Upper lobe of right lung (tissue), 1 donor: Measurements from ENCODE around the gene NUDT10. TPM values are rescaled to one million over a fixed set of nuclear protein-coding genes. Genes with fewer than 3 reads are reported as not detected.

Experiments
- ATAC-seq: fragments of 200-7000 bp; cut with Tn5 transposase; one replicate; pipeline ENCODE4 v1.9.1; 2020; ENCODE audit warnings: mild to moderate bottlenecking, moderate library complexity
- DNase-seq: peaks from one replicate; pipeline ENCODE4 v3.0.0-alpha.2; 2020
- H3K27ac ChIP-seq: fragments of 200-600 bp; one replicate; pipeline ENCODE4 v1.8.0; 2022
- H3K27me3 ChIP-seq: fragments of 200-600 bp; one replicate; pipeline ENCODE4 v1.8.0; 2022; ENCODE audit warnings: mild to moderate bottlenecking
- H3K36me3 ChIP-seq: fragments of 200-600 bp; one replicate; pipeline ENCODE4 v1.8.0; 2022
- H3K4me1 ChIP-seq: fragments of 200-600 bp; one replicate; pipeline ENCODE4 v1.8.0; 2022
- H3K4me3 ChIP-seq: fragments of 200-600 bp; one replicate; pipeline ENCODE4 v1.8.0; 2022; ENCODE audit warnings: mild to moderate bottlenecking
- H3K9me3 ChIP-seq: fragments of 200-600 bp; one replicate; pipeline ENCODE4 v1.8.0; 2022
- CTCF ChIP-seq: fragments of 200-600 bp; IDR thresholded peaks from one replicate; pipeline ENCODE4 v1.8.0; 2022; ENCODE audit warnings: antibody characterized with exemption
- intact Hi-C: fragments of 100-400 bp; cut with DNase I; formaldehyde crosslinking; loops from one replicate; pipeline ENCODE4 v1.11.0; 2022
- total RNA-seq: library from RNA; stranded (reverse); fragmentation: NEBNext Ultra II Directional; extraction: Animal tissue kit (Norgen Biotek cat#: 25700); gene quantifications from one replicate; pipeline ENCODE4 v1.2.1, GENCODE V29; 2021
- donor health status: DM: no; HTN: yes; CAD: no; lungs with severe emphysema.

The NUDT10 gene
- total RNA-seq, 1 donor from 2014 or later = not detected

- Histone ChIP-seq H3K27ac (no peak overlapping the region), H3K27me3 (no peaks in the 10 kb centered on the region), H3K9me3 (no peaks in the 10 kb centered on the region), H3K4me3 (no peak overlapping the region), H3K36me3 (no peaks in the 10 kb centered on the region), H3K4me1 (no peaks in the 10 kb centered on the region)
- ATAC-seq (peak; percentile 75), DNase-seq (no peak)
- TF ChIP-seq CTCF = peak; percentile 41
- intact Hi-C loops = no loop called here
Observed at GRCh38 chrX:51336584-51336983, 4.0 kb downstream of the NUDT10 start.

- Histone ChIP-seq H3K9me3 (no peaks in the 10 kb centered on the region), H3K4me1 (no peaks in the 10 kb centered on the region), H3K36me3 (no peaks in the 10 kb centered on the region), H3K27me3 (no peaks in the 10 kb centered on the region), H3K27ac (no peak overlapping the region), H3K4me3 (no peak overlapping the region)
- no peak for TF ChIP-seq CTCF
- intact Hi-C loops = no loop called here
- no peak for DNase-seq
- no peak for ATAC-seq
Observed at GRCh38 chrX:51361251-51361650, 28.6 kb downstream of the NUDT10 start.

- DNase-seq (no peak), ATAC-seq (no peak)
- H3K27me3 ChIP-seq = no peaks in the 10 kb centered on the region
- H3K4me3 ChIP-seq = no peak overlapping the region
- no peaks in the 10 kb centered on the region for H3K9me3 ChIP-seq
- intact Hi-C loops = no loop called here
- H3K36me3 ChIP-seq = no peaks in the 10 kb centered on the region
- H3K4me1 ChIP-seq = no peaks in the 10 kb centered on the region
- TF ChIP-seq CTCF = no peak
- no peak overlapping the region for H3K27ac ChIP-seq
Observed at GRCh38 chrX:51376672-51377071, 44.0 kb downstream of the NUDT10 start.

Other genes starting within 250 kb of the NUDT10 start
- 0.64 TPM for gene NUDT11, start 163.8 kb downstream of the NUDT10 start, total RNA-seq